Measurements from ENCODE around the gene RASGRP3.
A peak's percentile ranks its signal among the peaks of the same experiment; 100 is the strongest.

Gene RASGRP3

GRCh38 chr2:33525666-33526065, 49.2 kb downstream of the RASGRP3 start:
- TF ChIP-seq CTCF (conservative IDR thresholded peaks at IDR 0.05; ENCODE audit: low read depth): no peak
- POLR2A ChIA-PET (ENCODE audit: low non-redundant PET): no interaction called here
- no peak for DNase-seq (ENCODE audit: low spot score)
- CTCF ChIA-PET: interaction anchor here (0.6 to 0.7 kb wide), 2 partner anchors 84 to 384 kb away, joined by 3 to 6 read pairs; no protein-coding TSS in a partner anchor
- H3K27ac ChIP-seq: no peak overlapping the region

GRCh38 chr2:33526132-33526531, 49.7 kb downstream of the RASGRP3 start:
- no peak for TF ChIP-seq CTCF (conservative IDR thresholded peaks at IDR 0.05; ENCODE audit: low read depth)
- H3K27ac ChIP-seq: no peak overlapping the region
- no peak for DNase-seq (ENCODE audit: low spot score)
- CTCF ChIA-PET: interaction anchor here (0.6 kb wide), 1 partner anchor 85 kb away, joined by 6 read pairs; no protein-coding TSS in a partner anchor
- POLR2A ChIA-PET (ENCODE audit: low non-redundant PET): no interaction called here

- no peak for TF ChIP-seq CTCF (conservative IDR thresholded peaks at IDR 0.05; ENCODE audit: low read depth)
- ChIA-PET CTCF (no interaction called here), POLR2A (ENCODE audit: low non-redundant PET) (no interaction called here)
- no peak for DNase-seq (ENCODE audit: low spot score)
- no peak overlapping the region for H3K27ac ChIP-seq
Observed at GRCh38 chr2:33526921-33527320, 50.5 kb downstream of the RASGRP3 start.

GRCh38 chr2:33528441-33528950, 52.0 kb downstream of the RASGRP3 start:
- no peak for DNase-seq (ENCODE audit: low spot score)
- no peak for TF ChIP-seq CTCF (conservative IDR thresholded peaks at IDR 0.05; ENCODE audit: low read depth)
- CTCF ChIA-PET: interaction anchor here (0.6 kb wide), 1 partner anchor 466 kb away, joined by 5 read pairs; no protein-coding TSS in a partner anchor
- H3K27ac ChIP-seq: no peak overlapping the region
- POLR2A ChIA-PET (ENCODE audit: low non-redundant PET): no interaction called here

GRCh38 chr2:33529771-33530481, 53.5 kb downstream of the RASGRP3 start:
- DNase-seq (ENCODE audit: low spot score): peak; percentile 54
- TF ChIP-seq CTCF (conservative IDR thresholded peaks at IDR 0.05; ENCODE audit: low read depth): no peak
- no peak overlapping the region for H3K27ac ChIP-seq
- POLR2A ChIA-PET (ENCODE audit: low non-redundant PET): no interaction called here
- CTCF ChIA-PET: no interaction called here

GRCh38 chr2:33530690-33531548, 54.5 kb downstream of the RASGRP3 start:
- no peak for TF ChIP-seq CTCF (conservative IDR thresholded peaks at IDR 0.05; ENCODE audit: low read depth)
- POLR2A ChIA-PET (ENCODE audit: low non-redundant PET): no interaction called here
- no peak overlapping the region for H3K27ac ChIP-seq
- DNase-seq (ENCODE audit: low spot score): no peak
- CTCF ChIA-PET: interaction anchor here (0.6 kb wide), 1 partner anchor 44 kb away, joined by 3 read pairs; no protein-coding TSS in a partner anchor

Measured in RWPE1 (cell line).